K562 (cell line): ENCODE data around the gene PRKD2. TPM values are rescaled to one million over a fixed set of nuclear protein-coding genes. Genes with fewer than 3 reads are reported as not detected.

Experiments used
- EP300 ChIP-seq: IDR thresholded peaks from 2 replicates; pipeline ENCODE4 v1.6.1; 2012; ENCODE audit warnings: low read length, improper control_type of control experiment
- FOSL1 ChIP-seq: fragments of 200-800 bp; sonication (Bioruptor generic); conservative IDR thresholded peaks from 2 replicates; pipeline ENCODE4 v1.6.1; 2016; ENCODE audit warnings: missing genetic modification characterization, missing compliant biosample characterization
- HMG20A ChIP-seq: fragments of 450-650 bp; formaldehyde crosslinking; conservative IDR thresholded peaks from 2 replicates; pipeline ENCODE4 v1.4.0; 2020; ENCODE audit warnings: mild to moderate bottlenecking, mixed read lengths
- JUND ChIP-seq, 2 experiments: IDR thresholded peaks; 2 replicates in 1 of 2; 3 replicates in 1 of 2; pipeline ENCODE4 v1.6.1; 2011; ENCODE audit warnings: borderline replicate concordance in 2 of 2, low read depth in 2 of 2, low read length in 2 of 2, improper control_type of control experiment in 1 of 2, missing biosample characterization in 1 of 2, missing genetic modification characterization in 1 of 2, missing genetic modification reagents in 1 of 2
- KLF13 ChIP-seq: fragments of 450-650 bp; IDR thresholded peaks from 2 replicates; pipeline ENCODE4 v1.6.1; 2016; ENCODE audit warnings: missing genetic modification characterization, low read depth, mild to moderate bottlenecking, missing compliant biosample characterization, moderate library complexity, borderline replicate concordance
- LCOR ChIP-seq: sonication (generic); formaldehyde crosslinking; IDR thresholded peaks from 2 replicates; pipeline ENCODE4 v1.8.0; 2022; ENCODE audit warnings: mild to moderate bottlenecking, missing genetic modification reagents
- SP2 ChIP-seq: IDR thresholded peaks from 2 replicates; pipeline ENCODE4 v1.6.1; 2011; ENCODE audit warnings: mild to moderate bottlenecking, low read depth, low read length, moderate library complexity; ENCODE audit not compliant: poor library complexity, severe bottlenecking; ENCODE audit errors: extremely low read depth
- SRSF9 ChIP-seq: fragments of 200-400 bp; formaldehyde crosslinking; IDR thresholded peaks from 2 replicates; pipeline ENCODE4 v1.6.1; 2017; ENCODE audit warnings: low read depth, low read length, borderline replicate concordance
- TOE1 ChIP-seq, 2 experiments: fragments of 450-650 bp in 1 of 2; sonication (generic) in 1 of 2; formaldehyde crosslinking in 1 of 2; IDR thresholded peaks; 2 replicates each; pipeline versions ENCODE4 v1.7.1 to v1.8.0; 2016 to 2022; ENCODE audit warnings: borderline replicate concordance in 2 of 2, mild to moderate bottlenecking in 2 of 2, antibody characterized with exemption in 1 of 2, inconsistent platforms in 1 of 2, low read depth in 1 of 2, missing genetic modification reagents in 1 of 2, moderate library complexity in 1 of 2
- polyA plus RNA-seq, 8 experiments: library from polyadenylated mRNA; depleted of rRNA in 4 of 8; stranded (reverse) in 5 of 8; unstranded in 3 of 8; fragments of >200 nt; fragmentation: Nextera tagmentation in 2 of 8; fragmentation: Illumina TruSeq in 1 of 8; extraction: Ambion mirVana in 2 of 8; extraction: Trizol in 1 of 8; gene quantifications; 2 replicates each; pipeline versions ENCODE4 v1.2.1 to v1.2.3, GENCODE V29; 2011 to 2014; ENCODE audit warnings: inconsistent platforms in 1 of 8, missing spikeins in 1 of 8
- total RNA-seq, 7 experiments: library from RNA; depleted of rRNA in 6 of 7; stranded (reverse); fragments of >200 nt in 6 of 7; fragmentation: Illumina TruSeq in 2 of 7; extraction: Trizol in 2 of 7; gene quantifications; 2 replicates each; pipeline versions ENCODE4 v1.2.1 to v1.2.3, GENCODE V29; 2011 to 2021; ENCODE audit warnings: low replicate concordance in 1 of 7
- TF ChIP-seq, protein P1 (sequence below): fragments of 450-650 bp; IDR thresholded peaks from 2 replicates; pipeline ENCODE4 v1.6.1; 2017; ENCODE audit warnings: antibody characterized with exemption, mild to moderate bottlenecking
- TF ChIP-seq, protein P2 (sequence below), 2 experiments: IDR thresholded peaks in 1 of 2; conservative IDR thresholded peaks in 1 of 2; 2 replicates each; pipeline ENCODE4 v1.6.1; 2016; ENCODE audit warnings: low read depth in 2 of 2, mild to moderate bottlenecking in 1 of 2, missing compliant biosample characterization in 1 of 2, missing genetic modification characterization in 1 of 2, moderate library complexity in 1 of 2
- TF ChIP-seq, protein P3 (sequence below), 2 experiments: fragments of 450-650 bp in 1 of 2; sonication (generic) in 1 of 2; formaldehyde crosslinking in 1 of 2; IDR thresholded peaks in 1 of 2; conservative IDR thresholded peaks in 1 of 2; 2 replicates each; pipeline versions ENCODE4 v1.6.1 to v1.8.1; 2016 to 2023; ENCODE audit warnings: mild to moderate bottlenecking in 2 of 2, moderate library complexity in 2 of 2, inconsistent platforms in 1 of 2, missing genetic modification reagents in 1 of 2

The PRKD2 gene
- total and polyA plus RNA-seq, 9 of the 15 experiments (the other 6 are each of a cell fraction or from before 2014, with no cell fraction given): 1.8 to 60.0 (median 15.0) TPM

DNA sequence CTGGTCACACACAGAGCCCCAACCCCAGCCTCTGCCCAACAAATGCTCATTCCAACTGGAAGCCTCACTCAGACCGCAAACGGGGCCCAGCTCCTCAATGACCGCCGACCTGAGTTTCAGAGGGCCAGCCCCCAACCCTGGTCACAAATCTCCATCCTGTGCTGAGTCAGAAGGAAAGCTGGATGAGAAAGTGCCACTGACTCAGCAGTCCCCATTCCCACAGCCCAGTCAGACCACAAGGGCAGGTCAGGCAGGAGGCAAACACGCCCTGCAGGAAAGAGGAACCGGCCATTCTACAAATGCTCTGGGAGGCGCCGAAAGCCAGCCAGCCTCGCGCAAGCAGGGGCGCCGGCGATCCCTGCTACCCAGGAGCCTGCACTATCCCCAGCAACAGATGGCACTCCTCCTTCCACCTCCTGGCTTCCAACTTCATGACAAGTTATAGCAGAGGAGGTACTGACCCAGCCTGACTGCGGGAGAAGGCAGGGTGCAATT lies 14.1 kb upstream of the PRKD2 start (continued):
- TF ChIP-seq TOE1 (IDR thresholded peaks at IDR 0.05; ENCODE audit: borderline replicate concordance) (no peak), TOE1 (CRISPR knock-in tag; IDR thresholded peaks at IDR 0.05; ENCODE audit: borderline replicate concordance, low read depth) (no peak), HMG20A (CRISPR knock-in tag) (no peak), KLF13 (tag) (no peak), FOSL1 (tag) (peak; percentile 90), SRSF9 (no peak), EP300 (peak; percentile 69), JUND (IDR thresholded peaks at IDR 0.05; ENCODE audit: borderline replicate concordance, low read depth, low read length) (peak; percentile 83), JUND (tag; IDR thresholded peaks at IDR 0.05; ENCODE audit: borderline replicate concordance, low read depth, low read length) (peak; percentile 82; the same call in 1 of the 3 replicates), LCOR (CRISPR knock-in tag) (peak; percentile 38; the same call in 1 of the 2 replicates), SP2 (no peak)
- TF ChIP-seq, protein P1, sequence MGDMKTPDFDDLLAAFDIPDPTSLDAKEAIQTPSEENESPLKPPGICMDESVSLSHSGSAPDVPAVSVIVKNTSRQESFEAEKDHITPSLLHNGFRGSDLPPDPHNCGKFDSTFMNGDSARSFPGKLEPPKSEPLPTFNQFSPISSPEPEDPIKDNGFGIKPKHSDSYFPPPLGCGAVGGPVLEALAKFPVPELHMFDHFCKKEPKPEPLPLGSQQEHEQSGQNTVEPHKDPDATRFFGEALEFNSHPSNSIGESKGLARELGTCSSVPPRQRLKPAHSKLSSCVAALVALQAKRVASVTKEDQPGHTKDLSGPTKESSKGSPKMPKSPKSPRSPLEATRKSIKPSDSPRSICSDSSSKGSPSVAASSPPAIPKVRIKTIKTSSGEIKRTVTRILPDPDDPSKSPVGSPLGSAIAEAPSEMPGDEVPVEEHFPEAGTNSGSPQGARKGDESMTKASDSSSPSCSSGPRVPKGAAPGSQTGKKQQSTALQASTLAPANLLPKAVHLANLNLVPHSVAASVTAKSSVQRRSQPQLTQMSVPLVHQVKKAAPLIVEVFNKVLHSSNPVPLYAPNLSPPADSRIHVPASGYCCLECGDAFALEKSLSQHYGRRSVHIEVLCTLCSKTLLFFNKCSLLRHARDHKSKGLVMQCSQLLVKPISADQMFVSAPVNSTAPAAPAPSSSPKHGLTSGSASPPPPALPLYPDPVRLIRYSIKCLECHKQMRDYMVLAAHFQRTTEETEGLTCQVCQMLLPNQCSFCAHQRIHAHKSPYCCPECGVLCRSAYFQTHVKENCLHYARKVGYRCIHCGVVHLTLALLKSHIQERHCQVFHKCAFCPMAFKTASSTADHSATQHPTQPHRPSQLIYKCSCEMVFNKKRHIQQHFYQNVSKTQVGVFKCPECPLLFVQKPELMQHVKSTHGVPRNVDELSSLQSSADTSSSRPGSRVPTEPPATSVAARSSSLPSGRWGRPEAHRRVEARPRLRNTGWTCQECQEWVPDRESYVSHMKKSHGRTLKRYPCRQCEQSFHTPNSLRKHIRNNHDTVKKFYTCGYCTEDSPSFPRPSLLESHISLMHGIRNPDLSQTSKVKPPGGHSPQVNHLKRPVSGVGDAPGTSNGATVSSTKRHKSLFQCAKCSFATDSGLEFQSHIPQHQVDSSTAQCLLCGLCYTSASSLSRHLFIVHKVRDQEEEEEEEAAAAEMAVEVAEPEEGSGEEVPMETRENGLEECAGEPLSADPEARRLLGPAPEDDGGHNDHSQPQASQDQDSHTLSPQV: peak; percentile 26; the same call in 1 of the 2 replicates
- TF ChIP-seq, protein P2, sequence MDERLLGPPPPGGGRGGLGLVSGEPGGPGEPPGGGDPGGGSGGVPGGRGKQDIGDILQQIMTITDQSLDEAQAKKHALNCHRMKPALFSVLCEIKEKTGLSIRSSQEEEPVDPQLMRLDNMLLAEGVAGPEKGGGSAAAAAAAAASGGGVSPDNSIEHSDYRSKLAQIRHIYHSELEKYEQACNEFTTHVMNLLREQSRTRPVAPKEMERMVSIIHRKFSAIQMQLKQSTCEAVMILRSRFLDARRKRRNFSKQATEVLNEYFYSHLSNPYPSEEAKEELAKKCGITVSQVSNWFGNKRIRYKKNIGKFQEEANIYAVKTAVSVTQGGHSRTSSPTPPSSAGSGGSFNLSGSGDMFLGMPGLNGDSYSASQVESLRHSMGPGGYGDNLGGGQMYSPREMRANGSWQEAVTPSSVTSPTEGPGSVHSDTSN (CRISPR knock-in tag; IDR thresholded peaks at IDR 0.05; ENCODE audit: low read depth): no peak
- TF ChIP-seq, protein P2 (tag; conservative IDR thresholded peaks at IDR 0.05; ENCODE audit: low read depth): 0 out of 2 replicates have a peak, but pooled peaks have one; percentile 13
- TF ChIP-seq, protein P3, sequence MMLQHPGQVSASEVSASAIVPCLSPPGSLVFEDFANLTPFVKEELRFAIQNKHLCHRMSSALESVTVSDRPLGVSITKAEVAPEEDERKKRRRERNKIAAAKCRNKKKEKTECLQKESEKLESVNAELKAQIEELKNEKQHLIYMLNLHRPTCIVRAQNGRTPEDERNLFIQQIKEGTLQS (IDR thresholded peaks at IDR 0.05): peak; percentile 75
- TF ChIP-seq, protein P3 (CRISPR knock-in tag; conservative IDR thresholded peaks at IDR 0.05): no peak; the same call in 1 of the 2 replicates
